Duodenal mucosa (tissue), 2 donors: ENCODE measurements around the gene TMEM214.

Experiments used
- H3K27ac ChIP-seq: one replicate; pipeline ENCODE4 v1.7.0; 2013; ENCODE audit warnings: low read depth, low read length
- H3K27me3 ChIP-seq, 2 donors: one replicate each; pipeline ENCODE4 v1.7.0; 2013; ENCODE audit warnings: low read length in 2 of 2, control low read depth in 1 of 2; ENCODE audit not compliant: insufficient read depth in 2 of 2, control insufficient read depth in 1 of 2
- H3K36me3 ChIP-seq, 2 donors: one replicate each; pipeline ENCODE4 v1.7.0; 2013; ENCODE audit warnings: low read length in 2 of 2, control low read depth in 1 of 2; ENCODE audit not compliant: insufficient read depth in 2 of 2, control insufficient read depth in 1 of 2
- H3K4me1 ChIP-seq, 2 donors: one replicate each; pipeline ENCODE4 v1.7.0; 2013; ENCODE audit warnings: low read length in 2 of 2, control low read depth in 1 of 2; ENCODE audit not compliant: insufficient read depth in 2 of 2, control insufficient read depth in 1 of 2
- H3K4me3 ChIP-seq, 2 donors: one replicate each; pipeline ENCODE4 v1.7.0; 2013; ENCODE audit warnings: low read length in 2 of 2, low read depth in 1 of 2
- H3K9ac ChIP-seq, 2 donors: one replicate each; pipeline ENCODE4 v1.7.0; 2013; ENCODE audit warnings: low read length in 2 of 2, low read depth in 1 of 2
- H3K9me3 ChIP-seq, 2 donors: one replicate each; pipeline ENCODE4 v1.7.0; 2013; ENCODE audit warnings: low read length in 2 of 2, control low read depth in 1 of 2; ENCODE audit not compliant: control insufficient read depth in 1 of 2

TMEM214 gene

GRCh38 chr2:26997394-26997793 lies 35.4 kb upstream of the TMEM214 start:
- H3K27me3 ChIP-seq: no peaks in the 10 kb centered on the region
- no peaks in the 10 kb centered on the region for H3K9me3 ChIP-seq
- H3K4me1 ChIP-seq: no peaks in the 10 kb centered on the region
- H3K9ac ChIP-seq: no peak overlapping the region
- H3K36me3 ChIP-seq: no peaks in the 10 kb centered on the region
- no peak overlapping the region for H3K4me3 ChIP-seq
- H3K27ac ChIP-seq: no peak overlapping the region

GRCh38 chr2:26998323-26998722 lies 34.4 kb upstream of the TMEM214 start:
- Histone ChIP-seq H3K9ac (no peak overlapping the region), H3K36me3 (no peaks in the 10 kb centered on the region), H3K9me3 (no peaks in the 10 kb centered on the region), H3K4me3 (no peak overlapping the region), H3K27ac (no peak overlapping the region), H3K4me1 (no peaks in the 10 kb centered on the region), H3K27me3 (no peaks in the 10 kb centered on the region)

- Histone ChIP-seq H3K36me3 (no peaks in the 10 kb centered on the region), H3K9ac (no peak overlapping the region), H3K4me3 (no peak overlapping the region), H3K4me1 (no peaks in the 10 kb centered on the region), H3K9me3 (no peaks in the 10 kb centered on the region), H3K27me3 (no peaks in the 10 kb centered on the region), H3K27ac (no peak overlapping the region)
Observed at GRCh38 chr2:27000228-27000627, 32.5 kb upstream of the TMEM214 start.

- H3K27me3 ChIP-seq: no peaks in the 10 kb centered on the region
- no peak overlapping the region for H3K4me3 ChIP-seq
Observed at GRCh38 chr2:27000995-27001394, 31.8 kb upstream of the TMEM214 start.

GRCh38 chr2:27001950-27002349 lies 30.8 kb upstream of the TMEM214 start:
- H3K4me3 ChIP-seq: no peak overlapping the region
- H3K4me1 ChIP-seq: no peaks in the 10 kb centered on the region
- H3K27me3 ChIP-seq: no peaks in the 10 kb centered on the region
- H3K9ac ChIP-seq: no peak overlapping the region
- H3K36me3 ChIP-seq: no peaks in the 10 kb centered on the region
- H3K27ac ChIP-seq: no peak overlapping the region
- H3K9me3 ChIP-seq: no peaks in the 10 kb centered on the region

More at GRCh38 chr2:27000995-27001394, 31.8 kb upstream of the TMEM214 start:
- Histone ChIP-seq H3K9ac (no peak overlapping the region), H3K36me3 (no peaks in the 10 kb centered on the region), H3K9me3 (no peaks in the 10 kb centered on the region), H3K4me1 (no peaks in the 10 kb centered on the region), H3K27ac (no peak overlapping the region)

- Histone ChIP-seq H3K9me3 (no peaks in the 10 kb centered on the region), H3K4me3 (no peak overlapping the region), H3K27ac (no peak overlapping the region), H3K4me1 (no peaks in the 10 kb centered on the region), H3K9ac (no peak overlapping the region), H3K36me3 (no peaks in the 10 kb centered on the region), H3K27me3 (no peaks in the 10 kb centered on the region)
Observed at GRCh38 chr2:27003007-27003406, 29.8 kb upstream of the TMEM214 start.

- no peaks in the 10 kb centered on the region for H3K4me1 ChIP-seq
- H3K9me3 ChIP-seq: no peaks in the 10 kb centered on the region
- no peaks in the 10 kb centered on the region for H3K36me3 ChIP-seq
- no peak overlapping the region for H3K4me3 ChIP-seq
- H3K27ac ChIP-seq: no peak overlapping the region
- H3K27me3 ChIP-seq: no peaks in the 10 kb centered on the region
- no peak overlapping the region for H3K9ac ChIP-seq
Observed at GRCh38 chr2:27003857-27004256, 28.9 kb upstream of the TMEM214 start.

GRCh38 chr2:27006602-27007415 lies 26.0 kb upstream of the TMEM214 start:
- H3K9ac ChIP-seq: no peak overlapping the region
- H3K27ac ChIP-seq: no peak overlapping the region
- H3K36me3 ChIP-seq: no peaks in the 10 kb centered on the region
- H3K4me3 ChIP-seq: no peak overlapping the region
- H3K9me3 ChIP-seq: no peaks in the 10 kb centered on the region
- no peaks in the 10 kb centered on the region for H3K27me3 ChIP-seq
- H3K4me1 ChIP-seq: no peaks in the 10 kb centered on the region

GRCh38 chr2:27007416-27008374 lies 25.1 kb upstream of the TMEM214 start:
- Histone ChIP-seq H3K9me3 (no peaks in the 10 kb centered on the region), H3K27me3 (no peaks in the 10 kb centered on the region), H3K27ac (no peak overlapping the region)

GRCh38 chr2:27008678-27009077 lies 24.1 kb upstream of the TMEM214 start:
- Histone ChIP-seq H3K4me3 (no peak overlapping the region), H3K9me3 (no peaks in the 10 kb centered on the region), H3K4me1 (no peaks in the 10 kb centered on the region), H3K27me3 (no peaks in the 10 kb centered on the region), H3K9ac (no peak overlapping the region), H3K27ac (no peak overlapping the region), H3K36me3 (no peaks in the 10 kb centered on the region)

More at GRCh38 chr2:27007416-27008374, 25.1 kb upstream of the TMEM214 start:
- no peak overlapping the region for H3K4me3 ChIP-seq
- H3K9ac ChIP-seq: no peak overlapping the region
- no peaks in the 10 kb centered on the region for H3K4me1 ChIP-seq
- no peaks in the 10 kb centered on the region for H3K36me3 ChIP-seq
